HL-60 (cell line): ENCODE data around the gene EXOC4.

ENCODE experiments used
- TF ChIP-seq, protein P1 (sequence below): IDR thresholded peaks from one replicate; pipeline ENCODE4 v1.5.1; 2011; ENCODE audit warnings: low read length, control low read depth, inconsistent platforms; ENCODE audit not compliant: insufficient read depth
- TF ChIP-seq, protein P2 (sequence below): IDR thresholded peaks from 2 replicates; pipeline ENCODE4 v1.6.1; 2012; ENCODE audit warnings: low read depth; ENCODE audit not compliant: insufficient replicate concordance

DNA sequence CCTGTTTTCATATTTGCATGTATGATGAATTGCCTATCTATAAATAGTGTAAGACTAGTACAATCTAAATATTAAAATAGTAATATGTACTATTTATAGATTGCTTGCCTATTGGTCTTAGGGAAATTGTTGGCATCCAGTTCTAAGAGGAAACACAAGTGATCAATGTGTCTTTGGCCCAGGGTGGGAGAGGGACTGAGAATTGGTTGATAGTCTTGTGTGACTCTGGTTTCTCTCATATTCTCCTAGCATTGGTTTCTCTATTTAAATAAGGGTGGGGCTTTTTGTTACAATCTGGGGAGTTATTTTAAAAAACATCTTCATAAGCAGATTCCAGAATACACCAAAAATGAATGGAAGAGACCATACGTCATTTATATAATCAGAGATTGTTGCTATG lies 250.1 kb downstream of the EXOC4 start:
- TF ChIP-seq, protein P1, sequence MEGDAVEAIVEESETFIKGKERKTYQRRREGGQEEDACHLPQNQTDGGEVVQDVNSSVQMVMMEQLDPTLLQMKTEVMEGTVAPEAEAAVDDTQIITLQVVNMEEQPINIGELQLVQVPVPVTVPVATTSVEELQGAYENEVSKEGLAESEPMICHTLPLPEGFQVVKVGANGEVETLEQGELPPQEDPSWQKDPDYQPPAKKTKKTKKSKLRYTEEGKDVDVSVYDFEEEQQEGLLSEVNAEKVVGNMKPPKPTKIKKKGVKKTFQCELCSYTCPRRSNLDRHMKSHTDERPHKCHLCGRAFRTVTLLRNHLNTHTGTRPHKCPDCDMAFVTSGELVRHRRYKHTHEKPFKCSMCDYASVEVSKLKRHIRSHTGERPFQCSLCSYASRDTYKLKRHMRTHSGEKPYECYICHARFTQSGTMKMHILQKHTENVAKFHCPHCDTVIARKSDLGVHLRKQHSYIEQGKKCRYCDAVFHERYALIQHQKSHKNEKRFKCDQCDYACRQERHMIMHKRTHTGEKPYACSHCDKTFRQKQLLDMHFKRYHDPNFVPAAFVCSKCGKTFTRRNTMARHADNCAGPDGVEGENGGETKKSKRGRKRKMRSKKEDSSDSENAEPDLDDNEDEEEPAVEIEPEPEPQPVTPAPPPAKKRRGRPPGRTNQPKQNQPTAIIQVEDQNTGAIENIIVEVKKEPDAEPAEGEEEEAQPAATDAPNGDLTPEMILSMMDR, result no peak
- TF ChIP-seq, protein P2, sequence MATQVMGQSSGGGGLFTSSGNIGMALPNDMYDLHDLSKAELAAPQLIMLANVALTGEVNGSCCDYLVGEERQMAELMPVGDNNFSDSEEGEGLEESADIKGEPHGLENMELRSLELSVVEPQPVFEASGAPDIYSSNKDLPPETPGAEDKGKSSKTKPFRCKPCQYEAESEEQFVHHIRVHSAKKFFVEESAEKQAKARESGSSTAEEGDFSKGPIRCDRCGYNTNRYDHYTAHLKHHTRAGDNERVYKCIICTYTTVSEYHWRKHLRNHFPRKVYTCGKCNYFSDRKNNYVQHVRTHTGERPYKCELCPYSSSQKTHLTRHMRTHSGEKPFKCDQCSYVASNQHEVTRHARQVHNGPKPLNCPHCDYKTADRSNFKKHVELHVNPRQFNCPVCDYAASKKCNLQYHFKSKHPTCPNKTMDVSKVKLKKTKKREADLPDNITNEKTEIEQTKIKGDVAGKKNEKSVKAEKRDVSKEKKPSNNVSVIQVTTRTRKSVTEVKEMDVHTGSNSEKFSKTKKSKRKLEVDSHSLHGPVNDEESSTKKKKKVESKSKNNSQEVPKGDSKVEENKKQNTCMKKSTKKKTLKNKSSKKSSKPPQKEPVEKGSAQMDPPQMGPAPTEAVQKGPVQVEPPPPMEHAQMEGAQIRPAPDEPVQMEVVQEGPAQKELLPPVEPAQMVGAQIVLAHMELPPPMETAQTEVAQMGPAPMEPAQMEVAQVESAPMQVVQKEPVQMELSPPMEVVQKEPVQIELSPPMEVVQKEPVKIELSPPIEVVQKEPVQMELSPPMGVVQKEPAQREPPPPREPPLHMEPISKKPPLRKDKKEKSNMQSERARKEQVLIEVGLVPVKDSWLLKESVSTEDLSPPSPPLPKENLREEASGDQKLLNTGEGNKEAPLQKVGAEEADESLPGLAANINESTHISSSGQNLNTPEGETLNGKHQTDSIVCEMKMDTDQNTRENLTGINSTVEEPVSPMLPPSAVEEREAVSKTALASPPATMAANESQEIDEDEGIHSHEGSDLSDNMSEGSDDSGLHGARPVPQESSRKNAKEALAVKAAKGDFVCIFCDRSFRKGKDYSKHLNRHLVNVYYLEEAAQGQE, result no peak
